Hepatocyte (in vitro differentiated cells): ENCODE data around the gene ERMARD. TPM values are rescaled to one million over a fixed set of nuclear protein-coding genes. Genes with fewer than 3 reads are reported as not detected.

ENCODE experiments used
- DNase-seq: peaks from one replicate; pipeline ENCODE4 v3.0.0-alpha.2; 2016; ENCODE audit warnings: low spot score
- H2AFZ ChIP-seq: fragments of 200-600 bp; sonication (generic); 2 replicates; pipeline ENCODE4 v1.6.0; 2016; ENCODE audit warnings: antibody characterized with exemption, mild to moderate bottlenecking
- H3K27ac ChIP-seq: fragments of 200-600 bp; sonication (generic); 2 replicates; pipeline ENCODE4 v1.5.1; 2016; ENCODE audit warnings: mild to moderate bottlenecking
- H3K27me3 ChIP-seq: fragments of 200-600 bp; sonication (generic); 2 replicates; pipeline ENCODE4 v1.6.1; 2016
- H3K36me3 ChIP-seq: fragments of 200-600 bp; sonication (generic); replicated peaks from 2 replicates; pipeline ENCODE4 v1.5.1; 2016; ENCODE audit warnings: low read depth; ENCODE audit not compliant: insufficient read depth
- H3K4me1 ChIP-seq: fragments of 200-600 bp; sonication (generic); 2 replicates; pipeline ENCODE4 v1.5.1; 2016; ENCODE audit warnings: mild to moderate bottlenecking, moderate library complexity; ENCODE audit not compliant: insufficient read depth
- H3K4me2 ChIP-seq: fragments of 200-600 bp; sonication (generic); 2 replicates; pipeline ENCODE4 v1.6.0; 2016
- H3K4me3 ChIP-seq: fragments of 200-600 bp; sonication (generic); 2 replicates; pipeline ENCODE4 v1.5.1; 2016; ENCODE audit warnings: mild to moderate bottlenecking
- H3K79me2 ChIP-seq: fragments of 200-600 bp; sonication (generic); 2 replicates; pipeline ENCODE4 v1.6.0; 2017; ENCODE audit warnings: mild to moderate bottlenecking
- H3K9me2 ChIP-seq: fragments of 200-600 bp; sonication (generic); replicated peaks from 2 replicates; pipeline ENCODE4 v1.6.0; 2017; ENCODE audit warnings: mild to moderate bottlenecking; ENCODE audit not compliant: insufficient read depth
- H3K9me3 ChIP-seq: fragments of 200-600 bp; sonication (generic); 2 replicates; pipeline ENCODE4 v1.5.1; 2016; ENCODE audit warnings: low read depth, mild to moderate bottlenecking
- H4K20me1 ChIP-seq: fragments of 200-600 bp; sonication (generic); 2 replicates; pipeline ENCODE4 v1.6.0; 2016; ENCODE audit warnings: mild to moderate bottlenecking; ENCODE audit not compliant: insufficient read depth, poor library complexity, severe bottlenecking
- EZH2 ChIP-seq: fragments of 200-600 bp; sonication (generic); IDR thresholded peaks from 2 replicates; pipeline ENCODE4 v1.6.1; 2016; ENCODE audit warnings: antibody characterized with exemption, mild to moderate bottlenecking, borderline replicate concordance
- EZH2phosphoT487 ChIP-seq: fragments of 200-600 bp; sonication (generic); IDR thresholded peaks from one replicate; pipeline ENCODE4 v1.6.1; 2018; ENCODE audit warnings: antibody characterized with exemption, mild to moderate bottlenecking, low read depth, moderate library complexity; ENCODE audit not compliant: unreplicated experiment, severe bottlenecking
- WGBS: methylation state at CpG from one replicate; pipeline ENCODE4 v1.1.6; 2016; ENCODE audit warnings: low lambda C conversion rate; ENCODE audit errors: missing lambda C conversion rate; 5-methylcytosine and 5-hydroxymethylcytosine counted together
- polyA plus RNA-seq: library from polyadenylated mRNA; unstranded; fragments of >200 nt; fragmentation: Nextera tagmentation; extraction: Ambion mirVana; gene quantifications from 2 replicates; pipeline ENCODE4 v1.2.1, GENCODE V29; 2016
- total RNA-seq: library from RNA; depleted of rRNA; stranded (reverse); fragments of >200 nt; gene quantifications from 2 replicates; pipeline ENCODE4 v1.2.3, GENCODE V29; 2014
- TF ChIP-seq, protein P1 (sequence below): fragments of 200-600 bp; sonication (generic); IDR thresholded peaks from 2 replicates; pipeline ENCODE4 v1.5.1; 2016; ENCODE audit warnings: antibody characterized with exemption, mild to moderate bottlenecking; ENCODE audit not compliant: poor library complexity

The ERMARD gene
- total and polyA plus RNA-seq, 2 experiments from 2014 or later: 22.7 to 27.4 TPM

DNA sequence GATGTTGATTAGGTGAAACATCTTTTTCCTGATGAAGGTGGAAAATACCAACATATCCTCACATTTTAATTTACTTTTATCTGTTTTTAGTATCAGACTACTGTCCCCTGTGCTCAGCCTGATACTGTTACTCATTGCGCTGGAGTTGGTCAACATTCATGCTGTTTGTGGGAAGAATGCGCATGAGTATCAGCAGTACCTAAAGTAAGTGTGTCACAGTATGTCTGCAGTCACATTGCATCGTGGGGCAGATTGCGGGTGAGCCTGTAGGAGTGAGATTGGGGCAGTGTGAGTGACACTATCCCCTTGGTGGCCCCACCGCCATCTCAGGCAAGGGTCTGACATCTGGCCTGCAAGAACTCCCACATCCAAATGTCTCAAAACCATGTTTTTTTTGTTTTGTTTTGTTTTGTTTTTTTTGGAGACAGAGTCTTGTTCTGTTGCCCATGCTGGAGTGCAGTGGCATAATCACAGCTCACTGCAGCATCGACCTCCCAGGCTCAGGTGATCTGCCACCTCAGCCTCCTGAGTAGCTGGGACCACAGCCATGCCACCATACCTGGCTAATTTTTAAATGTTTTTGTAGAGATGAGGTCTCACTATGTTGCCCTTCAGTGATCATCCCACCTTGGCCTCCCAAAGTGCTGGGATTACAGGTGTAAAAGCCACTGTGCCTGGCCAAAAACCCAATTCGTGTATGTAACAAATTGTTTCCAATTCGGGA lies 27.8 kb downstream of the ERMARD start:
- 96% methylated on average over 8 of the region's 8 CpGs for WGBS
- H3K27me3 ChIP-seq: no peaks in the 10 kb centered on the region
- H2AFZ ChIP-seq: no peak overlapping the region
- H3K9me2 ChIP-seq: no peaks in the 10 kb centered on the region
- H4K20me1 ChIP-seq: no peaks in the 10 kb centered on the region
- H3K79me2 ChIP-seq: no peaks in the 10 kb centered on the region
- TF ChIP-seq EZH2: no peak
- TF ChIP-seq, protein P1, sequence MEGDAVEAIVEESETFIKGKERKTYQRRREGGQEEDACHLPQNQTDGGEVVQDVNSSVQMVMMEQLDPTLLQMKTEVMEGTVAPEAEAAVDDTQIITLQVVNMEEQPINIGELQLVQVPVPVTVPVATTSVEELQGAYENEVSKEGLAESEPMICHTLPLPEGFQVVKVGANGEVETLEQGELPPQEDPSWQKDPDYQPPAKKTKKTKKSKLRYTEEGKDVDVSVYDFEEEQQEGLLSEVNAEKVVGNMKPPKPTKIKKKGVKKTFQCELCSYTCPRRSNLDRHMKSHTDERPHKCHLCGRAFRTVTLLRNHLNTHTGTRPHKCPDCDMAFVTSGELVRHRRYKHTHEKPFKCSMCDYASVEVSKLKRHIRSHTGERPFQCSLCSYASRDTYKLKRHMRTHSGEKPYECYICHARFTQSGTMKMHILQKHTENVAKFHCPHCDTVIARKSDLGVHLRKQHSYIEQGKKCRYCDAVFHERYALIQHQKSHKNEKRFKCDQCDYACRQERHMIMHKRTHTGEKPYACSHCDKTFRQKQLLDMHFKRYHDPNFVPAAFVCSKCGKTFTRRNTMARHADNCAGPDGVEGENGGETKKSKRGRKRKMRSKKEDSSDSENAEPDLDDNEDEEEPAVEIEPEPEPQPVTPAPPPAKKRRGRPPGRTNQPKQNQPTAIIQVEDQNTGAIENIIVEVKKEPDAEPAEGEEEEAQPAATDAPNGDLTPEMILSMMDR: no peak
- TF ChIP-seq EZH2phosphoT487: no peak
- no peaks in the 10 kb centered on the region for H3K4me1 ChIP-seq
- H3K9me3 ChIP-seq: no peaks in the 10 kb centered on the region
- DNase-seq: no peak
- no peak overlapping the region for H3K4me3 ChIP-seq
- no peak overlapping the region for H3K27ac ChIP-seq
- H3K4me2 ChIP-seq: no peak overlapping the region
- no peaks in the 10 kb centered on the region for H3K36me3 ChIP-seq

DNA sequence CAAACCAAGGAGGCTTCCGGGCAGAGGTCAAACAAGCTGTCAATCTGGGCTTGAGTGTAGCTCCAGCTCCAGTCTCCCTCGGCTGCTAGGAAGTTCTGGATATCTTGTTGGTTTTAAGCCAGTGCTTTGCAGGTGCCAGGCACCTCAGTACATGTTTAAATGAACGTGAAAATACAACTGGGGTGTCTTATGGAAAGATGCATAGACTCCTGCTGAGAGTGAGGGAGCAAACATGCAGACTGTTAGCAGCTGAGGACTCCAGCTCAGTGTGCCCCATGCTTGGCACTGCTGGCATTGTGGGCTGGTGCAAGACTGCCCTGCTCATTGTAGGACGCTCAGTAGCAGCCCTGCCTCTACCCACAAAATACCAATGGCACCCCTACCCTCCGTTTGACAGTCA lies 28.5 kb downstream of the ERMARD start:
- TF ChIP-seq, protein P1: no peak
- TF ChIP-seq EZH2phosphoT487: no peak
- no peak for TF ChIP-seq EZH2
- Histone ChIP-seq H2AFZ (no peak overlapping the region), H3K79me2 (no peaks in the 10 kb centered on the region), H3K4me3 (no peak overlapping the region), H3K9me2 (no peaks in the 10 kb centered on the region), H3K36me3 (no peaks in the 10 kb centered on the region), H4K20me1 (no peaks in the 10 kb centered on the region), H3K27me3 (no peaks in the 10 kb centered on the region), H3K4me1 (no peaks in the 10 kb centered on the region), H3K9me3 (no peaks in the 10 kb centered on the region), H3K27ac (no peak overlapping the region), H3K4me2 (no peak overlapping the region)
- no peak for DNase-seq
- 95% methylated on average over 5 of the region's 5 CpGs for WGBS

DNA sequence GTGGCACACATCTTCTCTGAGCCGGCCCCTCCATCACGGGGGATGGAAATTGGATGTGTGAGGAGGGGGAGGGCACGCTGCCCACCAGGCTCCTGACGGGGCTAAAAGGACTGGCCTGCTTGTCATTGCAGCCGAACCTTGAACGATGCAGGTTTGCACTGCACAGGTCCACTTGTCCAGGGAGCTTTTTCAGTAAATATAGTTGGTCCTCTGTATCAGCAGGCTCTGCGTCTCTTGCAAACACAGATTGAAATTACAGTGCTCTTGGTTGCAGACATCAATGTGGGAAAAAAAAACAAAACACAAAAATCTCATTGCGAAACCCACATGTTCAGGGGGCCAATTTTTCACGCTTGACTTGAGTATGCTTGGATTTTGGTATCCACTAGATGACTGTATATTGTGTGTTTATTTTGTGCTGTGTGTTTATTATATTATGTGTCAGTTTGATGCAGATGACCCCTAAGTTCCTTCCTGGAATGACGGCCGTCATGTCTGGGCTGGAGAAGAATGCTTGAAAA lies 29.2 kb downstream of the ERMARD start:
- Histone ChIP-seq H3K9me3 (no peaks in the 10 kb centered on the region), H3K4me1 (no peaks in the 10 kb centered on the region), H2AFZ (no peak overlapping the region), H3K36me3 (no peaks in the 10 kb centered on the region), H4K20me1 (no peaks in the 10 kb centered on the region), H3K4me2 (no peak overlapping the region), H3K79me2 (no peaks in the 10 kb centered on the region), H3K27me3 (no peaks in the 10 kb centered on the region), H3K27ac (no peak overlapping the region), H3K4me3 (no peak overlapping the region), H3K9me2 (no peaks in the 10 kb centered on the region)
- WGBS: 92% methylated on average over 11 of the region's 11 CpGs
- DNase-seq: no peak
- TF ChIP-seq EZH2phosphoT487 (no peak), EZH2 (no peak)
- TF ChIP-seq, protein P1: no peak
